RCC 7860 (cell line): Measurements from ENCODE around the gene IL18.
A peak's percentile ranks its signal among the peaks of the same experiment; 100 is the strongest.
"Not testable (repeated sequence)": the region's sequence is repeated elsewhere in the genome, so short reads cannot be mapped to it uniquely, and the experiment has no call there.

Source experiments
- DNase-seq: peaks from one replicate; pipeline ENCODE4 v3.0.0-alpha.2; 2015; ENCODE audit warnings: low spot score
- FAIRE-seq: peaks from 2 replicates; lab custom pipeline; 2012; peaks lifted over from hg19 to GRCh38; lab: Jason Lieb, UNC

IL18 gene

DNA sequence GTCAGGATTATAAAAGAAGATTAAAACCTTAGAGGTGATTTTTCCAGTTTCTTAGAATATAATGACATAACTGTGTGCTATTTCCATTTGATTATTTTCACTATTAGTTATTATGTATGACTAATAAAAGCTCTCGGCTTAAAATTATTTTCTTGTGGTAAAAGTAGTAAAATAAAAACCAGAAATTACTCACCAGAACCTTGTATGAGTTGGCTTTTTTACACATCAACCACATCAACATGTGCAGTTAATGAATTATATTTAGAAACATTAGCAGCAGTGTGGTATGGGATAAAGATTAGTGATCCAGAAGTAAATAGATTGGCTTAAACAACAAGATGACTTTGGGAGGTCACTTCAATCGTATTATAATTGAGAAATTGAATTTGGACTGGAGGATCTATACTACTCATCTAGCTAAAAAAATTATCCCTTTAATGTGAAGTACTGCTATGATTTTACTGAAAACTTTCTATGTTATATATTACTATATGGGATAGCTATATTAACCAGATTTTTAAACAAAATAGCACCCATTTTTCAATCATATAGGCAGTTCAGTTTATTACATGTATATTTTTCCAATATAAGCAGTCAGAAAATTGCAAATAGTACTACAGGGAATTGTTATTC is 8.6 kb upstream of the IL18 start:
- FAIRE-seq, result peak; percentile 85

GRCh38 chr11:112167145-112167544 is 3.3 kb upstream of the IL18 start, which contains the start of gene TEX12:
Gene TEX12, plus strand, starts transcription at chr11:112167372. Its CDS starts 1,897 bp downstream, at chr11:112169269.
- DNase-seq, result no peak
- no peak for FAIRE-seq

More for the DNA sequence above, 8.6 kb upstream of the IL18 start:
- peak; percentile 21 for DNase-seq

DNA sequence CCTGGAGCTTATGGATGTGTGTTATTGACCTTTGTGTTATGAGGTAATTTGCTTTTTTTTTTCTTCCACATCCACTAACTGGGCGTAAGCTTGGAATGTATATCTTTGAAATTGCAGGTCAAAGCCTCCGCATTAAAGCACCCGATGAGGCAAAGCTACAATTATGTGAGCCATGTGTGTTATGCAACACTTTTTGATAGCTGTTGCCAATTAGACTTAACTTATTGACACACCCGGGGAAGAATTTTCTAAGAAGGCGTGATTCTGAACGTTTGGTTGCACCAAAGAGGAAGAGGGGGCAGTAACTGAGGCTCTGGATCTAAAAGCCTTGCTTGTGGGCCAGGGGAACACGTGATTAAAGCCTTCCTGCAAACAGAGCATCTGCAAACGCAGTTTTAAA is 2.7 kb upstream of the IL18 start:
- FAIRE-seq (no peak), DNase-seq (no peak)

GRCh38 chr11:112165049-112165448 is 1.2 kb upstream of the IL18 start:
- FAIRE-seq, result no peak

DNA sequence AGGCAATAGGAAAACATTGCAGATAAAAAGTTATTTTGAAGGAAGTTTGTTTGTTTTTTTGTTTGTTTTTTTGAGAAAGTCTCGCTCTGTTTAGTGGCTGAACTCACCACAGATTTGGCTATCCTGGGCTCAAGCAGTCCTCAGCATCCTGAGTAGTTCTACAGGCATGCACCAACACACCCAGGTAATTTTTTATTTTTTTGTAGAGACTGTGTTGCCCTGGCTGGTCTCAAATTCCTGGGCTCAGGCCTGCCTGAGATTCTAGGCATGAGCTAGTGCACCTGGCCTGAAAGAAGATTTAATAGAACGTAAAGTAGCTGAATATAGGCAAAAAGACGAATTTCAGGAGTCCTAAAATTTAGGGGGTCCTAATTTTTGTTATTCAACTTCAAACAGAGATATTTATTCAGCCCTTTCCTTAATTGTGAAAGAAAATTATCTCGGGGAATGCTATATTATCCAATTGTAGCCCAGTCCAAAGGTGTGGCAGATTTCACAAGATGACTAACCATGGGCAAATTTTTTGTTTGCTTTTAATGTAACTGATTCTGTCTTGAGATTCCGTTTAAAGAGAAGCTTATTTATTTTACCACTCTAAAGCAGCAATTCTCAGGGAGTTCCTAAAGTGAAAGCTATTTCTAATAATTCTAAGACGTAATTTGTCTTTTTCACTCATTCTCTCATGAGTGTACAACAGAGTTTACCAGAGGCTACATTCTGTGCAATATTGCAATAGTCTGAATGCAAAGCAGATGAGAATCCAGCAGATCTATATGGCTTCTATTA is 940 bp downstream of the IL18 start:
- no peak for DNase-seq

More at GRCh38 chr11:112165049-112165448, 1.2 kb upstream of the IL18 start:
- no peak for DNase-seq

GRCh38 chr11:112162200-112162599 is 1.7 kb downstream of the IL18 start:
- FAIRE-seq, DNase-seq: not testable (repeated sequence)

More for the DNA sequence above, 940 bp downstream of the IL18 start:
- FAIRE-seq, result no peak

GRCh38 chr11:112161012-112161411 is 2.9 kb downstream of the IL18 start:
- no peak for DNase-seq

DNA sequence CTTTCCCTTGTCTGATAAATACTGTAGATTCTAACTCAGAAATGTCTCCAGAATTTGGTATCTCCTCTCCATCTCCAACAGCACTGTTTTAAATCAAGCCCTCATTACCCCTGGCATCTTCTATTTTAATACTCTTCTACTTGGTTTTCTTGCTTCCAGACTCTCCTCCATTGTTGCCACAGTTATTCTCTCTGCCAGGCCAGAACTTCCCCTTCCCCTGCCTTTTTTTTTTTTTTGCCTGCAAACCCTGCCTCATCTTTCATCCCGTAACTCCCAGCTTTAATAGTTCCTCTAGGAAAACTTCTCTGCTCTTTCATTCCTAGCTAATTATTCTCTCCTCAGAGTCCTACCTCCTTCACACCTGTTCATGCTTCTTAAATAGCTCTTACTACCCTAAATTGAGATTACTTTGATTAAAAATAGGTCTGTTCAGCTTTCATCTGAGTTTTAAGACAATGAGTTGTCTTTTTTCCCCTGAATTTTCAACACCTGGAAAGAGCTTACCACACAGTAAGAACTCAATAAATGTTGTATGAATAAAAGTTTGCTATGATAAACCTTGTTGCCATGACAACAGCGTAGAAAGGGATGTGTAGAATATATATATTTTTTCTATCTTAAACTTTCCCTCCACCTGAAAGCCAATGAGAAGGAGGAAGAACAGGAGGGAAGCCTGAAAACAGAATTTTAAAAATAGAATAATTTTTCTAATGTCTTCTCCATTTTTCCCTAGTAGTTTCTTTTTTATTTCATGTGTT is 3.6 kb downstream of the IL18 start:
- FAIRE-seq, result no peak
- DNase-seq, result no peak

More at GRCh38 chr11:112161012-112161411, 2.9 kb downstream of the IL18 start:
- no peak for FAIRE-seq

DNA sequence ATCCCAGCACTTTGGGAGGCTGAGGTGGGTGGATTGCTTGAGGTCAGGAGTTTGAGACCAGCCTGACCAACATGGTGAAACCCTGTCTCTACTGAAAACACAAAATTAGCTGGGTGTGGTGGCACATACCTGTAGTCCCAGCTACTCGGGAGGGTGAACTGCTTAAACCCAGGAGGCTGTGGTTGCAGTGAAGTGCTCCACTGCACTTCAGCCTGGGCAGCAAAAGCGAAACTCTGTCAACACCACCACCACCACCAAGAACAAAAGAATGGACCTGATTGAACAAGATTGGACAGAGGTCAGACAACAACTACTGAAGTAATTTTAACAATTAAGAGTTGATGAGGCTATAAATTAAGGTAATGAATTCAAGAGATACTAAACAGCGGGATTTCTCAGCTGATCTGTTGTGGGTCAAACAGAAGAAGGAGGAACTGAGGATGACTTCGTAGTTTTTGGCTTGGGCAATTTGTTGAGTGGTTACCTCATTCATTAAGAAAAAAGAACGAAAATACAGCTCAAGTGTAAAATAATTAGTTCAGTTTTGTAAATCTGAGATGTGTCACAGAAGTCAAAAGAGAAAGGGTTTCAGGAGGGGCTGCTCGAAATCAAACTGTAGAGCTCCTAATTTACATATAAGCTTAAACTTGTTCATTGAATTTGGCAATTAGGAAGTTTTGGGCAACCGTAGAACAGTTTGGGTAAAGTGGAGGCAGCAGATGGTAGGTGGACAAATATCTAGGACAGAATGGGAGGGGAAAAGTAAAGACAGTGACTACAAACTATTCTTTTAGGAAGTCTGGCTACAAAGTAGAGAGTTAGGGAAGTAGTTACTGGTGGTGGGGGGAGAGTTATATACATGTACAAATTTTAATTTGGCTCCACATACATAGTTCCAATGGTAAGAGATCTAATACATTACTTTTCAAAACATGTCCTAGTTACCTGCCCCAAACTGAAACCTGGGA is 4.5 kb downstream of the IL18 start:
- FAIRE-seq (no peak), DNase-seq (no peak)

- FAIRE-seq (peak; percentile 99), DNase-seq (peak; percentile 98)
Measured at GRCh38 chr11:112156956-112157766, 6.7 kb downstream of the IL18 start.

DNA sequence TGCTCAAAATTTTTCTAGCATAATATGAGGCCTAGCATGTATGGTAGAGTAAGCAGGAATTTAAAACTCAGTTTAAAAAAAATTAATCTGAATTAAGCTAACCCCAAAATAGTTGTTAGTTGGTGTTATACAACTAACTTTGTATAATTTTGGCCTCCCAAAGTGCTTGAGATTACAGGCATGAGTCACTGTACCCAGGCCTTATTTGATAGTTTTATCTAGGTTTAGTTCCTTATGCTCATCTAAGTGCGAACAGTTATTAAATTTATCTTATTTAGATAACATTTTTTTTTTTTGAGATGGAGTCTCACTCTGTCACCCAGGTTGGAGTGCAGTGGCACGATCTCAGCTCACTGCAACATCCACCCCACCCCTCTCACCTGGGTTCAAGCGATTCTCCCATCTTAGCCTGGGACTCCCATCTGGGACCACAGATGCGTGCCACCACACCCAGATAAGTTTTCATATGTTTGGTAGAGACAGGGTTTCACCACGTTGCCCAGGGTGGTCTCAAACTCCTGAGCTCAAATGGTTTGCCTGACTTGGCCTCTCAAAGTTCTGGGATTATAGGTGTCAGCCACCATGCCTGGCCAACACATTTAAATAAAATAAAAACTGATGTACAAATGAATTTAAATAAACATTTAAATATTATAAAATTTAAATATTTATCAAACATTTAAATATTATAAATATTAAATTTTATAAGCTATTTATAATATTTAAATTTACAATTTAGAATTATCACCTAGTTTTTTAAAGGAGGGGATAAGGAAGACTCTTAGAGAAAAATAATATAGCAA is 7.5 kb downstream of the IL18 start:
- peak; percentile 59 for FAIRE-seq

DNA sequence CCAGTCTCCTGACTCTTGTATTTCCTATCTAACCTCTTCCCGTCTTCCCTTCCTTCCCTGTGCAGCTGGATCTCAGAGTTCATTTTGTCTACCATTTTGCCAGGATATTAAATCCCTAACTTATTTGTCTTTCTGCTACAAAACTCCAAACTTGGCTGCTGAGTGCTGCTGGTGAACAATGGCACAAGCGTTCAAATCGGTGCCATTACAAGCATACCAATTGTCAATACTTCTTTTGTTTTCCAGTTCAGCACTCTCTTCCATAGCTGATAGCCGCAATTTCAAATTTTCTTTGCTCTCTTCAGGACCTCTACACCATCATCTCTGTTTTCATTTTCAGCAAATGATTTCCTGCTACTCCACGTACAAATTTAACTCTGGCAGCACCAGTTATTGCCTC is 13.4 kb downstream of the IL18 start:
- no peak for DNase-seq
- no peak for FAIRE-seq

More for the DNA sequence above, 7.5 kb downstream of the IL18 start:
- no peak for DNase-seq

- no peak for FAIRE-seq
Measured at GRCh38 chr11:112143597-112143996, 20.3 kb downstream of the IL18 start.

GRCh38 chr11:112134473-112134872 is 29.4 kb downstream of the IL18 start:
- no peak for FAIRE-seq
- DNase-seq, result no peak

More at GRCh38 chr11:112143597-112143996, 20.3 kb downstream of the IL18 start:
- DNase-seq, result no peak

DNA sequence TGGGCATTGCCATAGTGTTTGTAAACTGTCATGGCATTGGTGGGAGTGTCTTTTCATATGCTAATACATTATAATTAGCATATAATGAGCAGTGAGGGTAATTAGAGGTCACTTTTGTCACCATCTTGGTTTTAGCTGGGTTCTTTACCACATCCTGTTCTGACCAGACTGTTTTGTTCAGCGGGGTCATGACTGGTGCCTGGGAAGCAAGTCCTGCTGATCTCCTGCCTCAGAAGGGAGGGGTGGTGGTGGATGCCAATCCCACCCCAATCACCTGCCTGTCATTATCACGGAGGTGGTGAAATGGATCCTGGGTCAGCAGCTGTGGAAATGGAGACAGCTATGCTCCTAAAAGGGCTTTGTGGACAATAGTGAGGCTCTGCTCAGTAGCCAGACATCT is 31.2 kb downstream of the IL18 start:
- DNase-seq, result no peak
- FAIRE-seq, result no peak

- DNase-seq, result no peak
- FAIRE-seq, result no peak
Measured at GRCh38 chr11:112129656-112130055, 34.2 kb downstream of the IL18 start.

DNA sequence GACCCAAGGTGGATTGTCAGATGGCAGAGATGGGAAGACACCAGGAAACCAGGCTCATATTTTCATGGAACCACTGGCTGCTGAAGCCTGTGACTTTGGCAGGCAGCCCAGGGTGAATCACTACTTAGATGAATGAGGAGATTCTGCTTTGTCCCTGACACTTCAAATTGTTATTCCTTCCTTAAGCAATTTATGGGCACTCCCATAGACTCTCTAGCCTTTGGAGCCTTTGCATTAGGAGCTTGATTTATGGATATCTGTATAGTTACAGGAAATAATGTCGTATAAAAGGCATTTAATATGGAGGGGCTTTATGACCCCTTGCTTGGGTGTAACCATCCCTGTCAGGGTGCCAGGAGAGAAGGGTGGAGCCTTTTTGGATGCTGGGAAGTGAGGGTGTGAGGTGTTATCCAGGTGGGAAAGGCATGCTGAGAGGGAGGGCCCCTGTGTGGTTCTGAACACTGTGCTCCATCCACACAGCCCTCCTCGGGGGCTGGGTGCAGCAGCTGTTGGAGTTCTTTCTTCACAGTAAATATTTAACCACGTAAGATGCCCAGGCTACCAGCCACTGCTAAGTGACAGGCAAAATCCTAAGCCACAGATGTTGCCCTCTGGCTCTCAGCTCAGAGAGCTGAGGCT is 35.3 kb downstream of the IL18 start:
- peak; percentile 87 for FAIRE-seq
- DNase-seq, result peak; percentile 71

DNA sequence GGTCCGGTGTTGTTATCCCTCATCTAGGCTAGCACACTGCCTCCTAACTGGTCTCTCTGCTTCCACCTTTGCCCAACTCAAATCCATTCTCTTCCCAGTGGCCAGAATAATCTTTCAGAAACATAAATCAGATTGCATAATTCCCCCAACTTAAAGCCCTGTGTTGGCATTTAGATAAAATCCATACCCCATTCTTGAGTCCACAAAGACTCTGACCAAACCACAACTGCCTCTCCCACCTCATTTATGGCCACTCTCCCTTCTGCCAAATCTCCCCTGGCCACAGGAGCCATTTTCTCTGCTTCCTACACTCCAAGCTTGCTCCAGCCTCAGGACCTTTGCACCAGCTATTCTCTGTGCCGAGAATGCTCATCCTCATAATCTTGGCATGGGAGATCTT is 36.8 kb downstream of the IL18 start:
- FAIRE-seq, result no peak

More for the DNA sequence above, 36.8 kb downstream of the IL18 start:
- DNase-seq, result no peak
